Erythroblast (primary cell): ENCODE data around the gene CCDC191.

ENCODE experiments used
- GATA1 ChIP-seq: IDR thresholded peaks from 2 replicates; pipeline ENCODE4 v1.6.1; 2011; ENCODE audit warnings: low read depth, mild to moderate bottlenecking, control low read depth, low read length, moderate library complexity
- POLR2A ChIP-seq: IDR thresholded peaks from 2 replicates; pipeline ENCODE4 v1.6.1; 2011; ENCODE audit warnings: mild to moderate bottlenecking, low read length

GRCh38 chr3:114056130-114057010 lies at the start of gene CCDC191, which contains the start of gene QTRT2:
- TF ChIP-seq POLR2A (peak; percentile 54), GATA1 (no peak)
